GM19099 (cell line): ENCODE measurements around the gene REG3A.

Experiments used
- POLR2A ChIP-seq: IDR thresholded peaks from 3 replicates; pipeline ENCODE4 v1.6.1; 2011; ENCODE audit warnings: low read depth; ENCODE audit not compliant: insufficient read length; ENCODE audit errors: extremely low read depth

REG3A gene

GRCh38 chr2:79159653-79160052 is at the start of gene REG3A:
TSS of gene REG3A (minus strand) at chr2:79159753. CDS start at chr2:79159405, 348 bp downstream.
- no peak for TF ChIP-seq POLR2A

GRCh38 chr2:79200762-79201161 is 41.2 kb upstream of the REG3A start:
- no peak for TF ChIP-seq POLR2A

- TF ChIP-seq POLR2A = no peak
Measured at GRCh38 chr2:79191816-79192215, 32.3 kb upstream of the REG3A start.

- TF ChIP-seq POLR2A = no peak
Measured at GRCh38 chr2:79191081-79191480, 31.5 kb upstream of the REG3A start.

- TF ChIP-seq POLR2A = no peak
Measured at GRCh38 chr2:79189465-79189864, 29.9 kb upstream of the REG3A start.

- TF ChIP-seq POLR2A = no peak
Measured at GRCh38 chr2:79181617-79182016, 22.1 kb upstream of the REG3A start.

- no peak for TF ChIP-seq POLR2A
Measured at GRCh38 chr2:79180092-79180491, 20.5 kb upstream of the REG3A start.

GRCh38 chr2:79179036-79179435 is 19.5 kb upstream of the REG3A start:
- no peak for TF ChIP-seq POLR2A

GRCh38 chr2:79178076-79178674 is 18.6 kb upstream of the REG3A start:
- no peak for TF ChIP-seq POLR2A

GRCh38 chr2:79171348-79171958 is 11.9 kb upstream of the REG3A start:
- TF ChIP-seq POLR2A = no peak

- no peak for TF ChIP-seq POLR2A
Measured at GRCh38 chr2:79162801-79163200, 3.2 kb upstream of the REG3A start.

GRCh38 chr2:79162132-79162531 is 2.6 kb upstream of the REG3A start:
- no peak for TF ChIP-seq POLR2A

- TF ChIP-seq POLR2A = no peak
Measured at GRCh38 chr2:79159030-79159429, 523 bp downstream of the REG3A start.

- TF ChIP-seq POLR2A = no peak
Measured at GRCh38 chr2:79155826-79156476, 3.6 kb downstream of the REG3A start.

- no peak for TF ChIP-seq POLR2A
Measured at GRCh38 chr2:79139423-79139822, 20.1 kb downstream of the REG3A start.

- TF ChIP-seq POLR2A = no peak
Measured at GRCh38 chr2:79138385-79138784, 21.2 kb downstream of the REG3A start.

- no peak for TF ChIP-seq POLR2A
Measured at GRCh38 chr2:79131687-79132086, 27.9 kb downstream of the REG3A start.

- TF ChIP-seq POLR2A = no peak
Measured at GRCh38 chr2:79129804-79130203, 29.7 kb downstream of the REG3A start.
